Fibroblast of peridontal ligament (primary cell): Measurements from ENCODE around the gene GPSM1.

Experiments used
- DNase-seq: peaks from one replicate; pipeline ENCODE4 v3.0.0-alpha.2; 2010; ENCODE audit errors: extremely low read depth

The GPSM1 gene, protein sequence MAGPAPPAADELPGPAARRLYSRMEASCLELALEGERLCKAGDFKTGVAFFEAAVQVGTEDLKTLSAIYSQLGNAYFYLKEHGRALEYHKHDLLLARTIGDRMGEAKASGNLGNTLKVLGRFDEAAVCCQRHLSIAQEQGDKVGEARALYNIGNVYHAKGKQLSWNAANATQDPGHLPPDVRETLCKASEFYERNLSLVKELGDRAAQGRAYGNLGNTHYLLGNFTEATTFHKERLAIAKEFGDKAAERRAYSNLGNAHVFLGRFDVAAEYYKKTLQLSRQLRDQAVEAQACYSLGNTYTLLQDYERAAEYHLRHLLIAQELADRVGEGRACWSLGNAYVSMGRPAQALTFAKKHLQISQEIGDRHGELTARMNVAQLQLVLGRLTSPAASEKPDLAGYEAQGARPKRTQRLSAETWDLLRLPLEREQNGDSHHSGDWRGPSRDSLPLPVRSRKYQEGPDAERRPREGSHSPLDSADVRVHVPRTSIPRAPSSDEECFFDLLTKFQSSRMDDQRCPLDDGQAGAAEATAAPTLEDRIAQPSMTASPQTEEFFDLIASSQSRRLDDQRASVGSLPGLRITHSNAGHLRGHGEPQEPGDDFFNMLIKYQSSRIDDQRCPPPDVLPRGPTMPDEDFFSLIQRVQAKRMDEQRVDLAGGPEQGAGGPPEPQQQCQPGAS

GRCh38 chr9:136327304-136327974 is at the start of gene GPSM1:
Gene GPSM1 (plus strand): TSS chr9:136327539. CDS start chr9:136327696, 157 bp downstream.
- DNase-seq: peak; percentile 47

DNA sequence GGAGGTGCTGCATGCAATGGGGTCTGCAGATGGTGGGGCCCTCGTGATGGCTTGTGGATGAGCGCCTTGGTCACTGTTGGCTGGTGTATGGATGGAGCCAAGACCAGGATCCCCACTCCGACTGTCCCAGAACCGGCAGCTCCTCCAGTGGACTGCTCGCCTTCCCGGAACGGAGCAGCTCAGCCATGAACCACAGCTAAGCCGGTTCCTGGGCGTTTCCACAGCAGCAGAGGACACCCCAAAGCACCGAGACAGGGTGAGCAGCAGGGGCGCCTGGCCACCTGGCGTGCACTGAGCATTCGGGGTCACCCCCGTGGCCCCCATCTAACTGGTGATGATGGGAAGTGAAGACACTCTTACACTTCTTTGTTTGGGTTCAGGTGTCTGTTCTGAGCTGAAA is 49.6 kb upstream of the GPSM1 start:
- no peak for DNase-seq

DNA sequence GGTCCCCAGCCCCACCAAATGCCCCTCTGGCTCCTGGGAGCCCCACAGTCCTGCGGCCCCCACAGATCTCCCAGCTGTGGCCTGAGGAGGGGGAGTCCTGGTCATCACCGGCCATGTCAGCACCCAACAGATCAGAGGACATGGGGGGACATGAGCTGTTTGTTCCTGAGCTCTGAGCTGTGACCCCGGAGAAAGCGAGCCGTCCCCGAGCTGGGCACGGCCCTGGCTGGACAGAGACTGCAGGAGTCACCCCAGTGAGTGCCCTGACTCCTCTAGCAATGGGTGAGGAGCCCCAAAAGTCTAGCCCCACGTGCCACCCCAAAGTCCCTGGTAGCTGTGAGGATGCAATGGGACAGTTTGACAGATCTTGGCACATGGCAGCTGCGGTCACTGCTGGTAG is 49.1 kb upstream of the GPSM1 start:
- no peak for DNase-seq

GRCh38 chr9:136278894-136279293 is 48.4 kb upstream of the GPSM1 start:
- no peak for DNase-seq

GRCh38 chr9:136279471-136279870 is 47.9 kb upstream of the GPSM1 start:
- no peak for DNase-seq

DNA sequence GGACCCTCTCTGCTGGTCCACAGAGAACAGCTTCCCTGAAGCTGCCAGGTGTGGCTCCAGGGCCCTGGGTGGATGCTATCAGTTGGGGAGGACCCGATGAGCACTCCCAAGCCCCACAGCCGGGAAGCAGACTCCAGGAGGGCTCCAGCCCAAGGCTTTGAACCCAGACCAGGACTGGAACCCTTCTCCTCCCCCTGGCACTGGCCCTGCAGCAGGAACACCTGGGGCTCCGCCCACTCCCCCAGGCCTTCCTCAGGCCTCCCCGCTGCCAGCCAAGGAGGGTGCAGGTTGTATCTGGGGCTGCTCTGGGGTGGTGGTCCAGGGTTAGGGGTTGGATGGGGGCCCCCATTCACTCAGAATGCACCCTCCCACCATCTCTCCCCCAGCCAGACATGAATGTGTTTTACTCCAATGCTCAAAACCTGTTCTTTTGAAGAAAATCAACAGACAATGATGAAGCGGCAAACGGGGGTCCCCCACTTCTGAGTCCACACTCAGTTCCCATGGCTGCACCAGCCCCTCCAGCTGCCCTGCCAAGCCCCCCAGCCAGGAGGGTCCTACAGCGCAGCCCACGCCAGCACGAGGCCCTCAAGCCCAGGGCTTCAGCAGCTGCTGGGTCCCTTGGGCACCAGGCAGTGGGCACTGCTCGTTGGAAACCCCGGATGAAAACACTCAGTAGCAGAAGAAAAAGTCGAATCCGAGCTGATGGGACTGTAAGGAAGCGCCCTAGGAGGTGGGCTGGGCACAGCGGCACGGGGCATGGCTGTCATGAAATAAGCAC is 46.6 kb upstream of the GPSM1 start:
- DNase-seq: no peak

DNA sequence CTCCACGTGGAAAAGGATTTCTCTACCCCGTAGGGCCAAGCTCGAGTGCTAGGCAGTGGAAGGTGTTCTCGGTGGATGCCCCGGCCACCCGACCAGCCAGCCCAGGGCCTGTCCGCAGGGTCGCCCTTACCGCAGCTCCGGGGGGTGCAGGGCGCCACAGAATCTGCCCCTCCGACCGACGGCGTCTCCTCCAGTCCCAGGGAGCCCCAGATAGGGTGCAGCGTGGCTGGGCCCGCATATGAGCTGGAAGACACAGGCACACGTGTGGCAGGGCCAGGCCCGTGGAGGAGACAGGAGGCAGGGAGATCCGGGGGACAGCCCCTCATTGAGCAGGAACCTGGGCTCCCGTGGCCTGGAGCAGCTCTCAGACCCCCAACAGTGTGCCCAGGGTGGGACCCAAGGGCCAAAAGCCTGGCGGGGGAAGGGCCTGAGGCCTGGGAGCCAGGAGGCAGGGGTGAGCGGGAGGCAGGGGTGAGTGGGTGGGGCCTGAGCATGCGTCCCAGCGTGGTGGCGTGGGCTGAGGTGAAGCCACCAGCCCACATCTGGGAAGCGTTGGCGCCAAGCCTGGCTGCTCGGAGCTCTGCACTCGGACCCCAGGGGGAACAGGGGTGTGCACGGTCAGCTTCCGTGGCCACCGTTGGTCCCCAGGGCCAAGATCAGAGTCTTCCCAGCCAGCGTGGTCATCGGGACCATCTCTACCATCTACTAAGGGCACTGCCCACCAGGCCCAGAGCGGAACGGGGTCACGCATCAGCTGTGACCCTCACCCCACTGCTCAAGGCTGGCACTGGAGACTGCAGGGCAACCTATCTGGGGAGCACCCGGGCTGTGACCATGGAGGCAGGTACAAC is 45.7 kb upstream of the GPSM1 start:
- no peak for DNase-seq

DNA sequence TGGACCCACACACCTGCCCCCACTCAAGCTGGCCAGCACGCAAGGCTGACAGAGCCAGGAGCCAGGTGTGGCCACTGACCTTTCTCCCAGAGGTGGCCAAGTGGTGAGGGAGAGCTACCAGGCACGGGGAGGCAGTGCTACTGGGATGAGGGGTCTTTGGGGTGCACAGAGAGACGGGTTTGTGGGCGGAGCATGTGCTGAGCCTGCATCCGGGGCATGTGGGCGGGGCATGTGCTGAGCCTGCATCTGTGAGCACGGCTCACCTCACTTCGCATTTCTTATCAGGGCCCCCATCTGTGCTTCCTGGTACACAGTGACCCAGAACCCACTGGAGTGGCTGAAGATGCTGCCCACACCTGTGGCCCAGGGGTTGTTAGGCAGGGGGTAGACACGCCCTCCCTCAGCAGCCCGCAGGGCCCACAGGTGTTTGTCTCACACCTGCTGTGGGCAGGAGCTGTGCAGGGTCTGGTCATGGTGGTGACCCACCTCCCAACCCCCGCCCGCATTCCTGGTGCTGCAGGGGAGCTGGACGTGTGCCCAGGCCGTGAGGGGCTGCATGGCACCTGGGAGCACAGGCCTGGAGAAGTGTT is 45.0 kb upstream of the GPSM1 start:
- no peak for DNase-seq

GRCh38 chr9:136283291-136284235 is 43.8 kb upstream of the GPSM1 start:
- DNase-seq: peak; percentile 65

DNA sequence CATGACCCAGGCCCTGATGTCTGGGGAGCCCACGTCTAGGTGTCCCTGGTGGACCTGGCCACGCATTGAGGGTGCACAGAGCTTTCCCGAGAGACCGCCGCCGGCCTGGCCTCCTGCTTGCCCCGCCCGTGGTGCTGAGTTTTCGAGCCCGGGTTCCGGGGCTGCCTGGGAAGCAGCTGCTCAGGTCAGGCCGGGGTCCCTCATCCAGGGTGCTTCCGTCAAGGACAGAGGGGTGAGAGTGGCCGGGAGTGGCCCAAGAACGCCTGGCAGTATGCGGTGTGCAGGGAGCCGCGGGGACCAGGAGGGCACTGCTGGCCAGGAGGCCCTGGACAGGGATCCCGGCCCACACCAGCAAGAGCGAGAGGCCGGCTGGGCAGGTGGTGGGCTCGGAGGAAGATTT is 43.0 kb upstream of the GPSM1 start:
- no peak for DNase-seq

GRCh38 chr9:136284951-136285350 is 42.4 kb upstream of the GPSM1 start:
- no peak for DNase-seq

GRCh38 chr9:136285501-136286358 is 41.6 kb upstream of the GPSM1 start:
- no peak for DNase-seq

- no peak for DNase-seq
Observed at GRCh38 chr9:136286359-136286986, 40.9 kb upstream of the GPSM1 start.

GRCh38 chr9:136286987-136287379 is 40.4 kb upstream of the GPSM1 start:
- no peak for DNase-seq

DNA sequence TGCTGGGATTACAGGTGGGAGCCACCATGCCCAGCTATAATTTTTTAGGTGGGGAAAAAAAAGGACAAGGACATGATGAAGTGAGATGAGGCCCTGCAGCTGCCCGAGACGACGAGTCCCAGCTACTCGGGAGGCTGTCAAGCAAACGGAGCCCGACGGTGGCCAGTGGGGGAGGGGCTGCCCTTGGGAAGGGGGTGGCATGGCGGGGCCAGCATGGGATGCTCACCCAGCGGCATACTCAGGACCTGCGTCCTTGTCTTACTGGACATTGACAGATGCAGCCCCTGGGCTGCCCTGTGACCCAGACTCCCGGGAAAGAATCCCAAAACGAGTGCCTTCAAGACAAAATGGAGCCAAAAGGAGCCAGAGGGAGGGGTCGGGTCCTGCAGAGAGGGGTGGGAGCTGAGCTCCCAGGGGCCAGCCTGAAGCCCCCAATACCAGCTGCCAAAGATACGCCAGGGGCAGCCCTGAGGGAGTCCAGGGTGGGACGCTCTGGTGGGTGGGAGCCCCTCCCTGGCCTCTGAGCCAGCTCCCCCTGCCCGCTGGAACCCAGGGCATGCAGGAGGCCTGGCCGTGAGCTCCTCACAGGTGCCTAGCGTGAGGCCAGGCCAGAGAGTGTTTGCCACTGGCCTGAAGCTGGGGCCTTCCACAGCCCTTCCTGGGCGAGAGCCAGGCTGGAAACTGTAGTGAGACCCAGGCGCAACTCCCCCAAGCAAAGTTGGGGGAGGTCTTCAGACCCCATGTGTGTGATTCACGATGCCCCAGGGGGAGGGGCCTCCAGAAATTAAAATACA is 39.2 kb upstream of the GPSM1 start:
- DNase-seq: no peak

GRCh38 chr9:136289651-136290507 is 37.5 kb upstream of the GPSM1 start:
- no peak for DNase-seq
